Progenitor cell of endocrine pancreas (in vitro differentiated cells): Measurements from ENCODE around the gene ADRA2B. TPM values are rescaled to one million over a fixed set of nuclear protein-coding genes. Genes with fewer than 3 reads are reported as not detected.

ENCODE experiments used
- DNase-seq: peaks from one replicate; pipeline ENCODE4 v3.0.0; 2021; ENCODE audit warnings: low spot score; ENCODE audit not compliant: unreplicated experiment
- H3K27ac Mint-ChIP-seq: 2 replicates; pipeline ENCODE4 v1.8.0; 2021; ENCODE audit warnings: mild to moderate bottlenecking, moderate library complexity, mixed read lengths
- H3K27me3 Mint-ChIP-seq: 2 replicates; pipeline ENCODE4 v1.8.0; 2021; ENCODE audit warnings: mixed read lengths
- H3K36me3 Mint-ChIP-seq: 2 replicates; pipeline ENCODE4 v1.8.0; 2022; ENCODE audit warnings: mixed read lengths; ENCODE audit not compliant: insufficient read depth
- H3K4me1 Mint-ChIP-seq: 2 replicates; pipeline ENCODE4 v1.8.0; 2021; ENCODE audit warnings: low read depth, mixed read lengths
- H3K4me3 Mint-ChIP-seq: 2 replicates; pipeline ENCODE4 v1.8.0; 2021; ENCODE audit warnings: low read depth, mild to moderate bottlenecking, moderate library complexity, mixed read lengths
- H3K9me3 Mint-ChIP-seq: 2 replicates; pipeline ENCODE4 v1.8.0; 2021; ENCODE audit warnings: low read depth, mixed read lengths
- total RNA-seq: library from RNA; stranded (reverse); gene quantifications from 2 replicates; pipeline ENCODE4 v1.2.1, GENCODE V29; 2021
- TF ChIP-seq, protein P1 (sequence below): fragments of 200-600 bp; sonication (generic); IDR thresholded peaks from one replicate; pipeline ENCODE4 v1.5.0; 2021; ENCODE audit warnings: antibody characterized with exemption, mild to moderate bottlenecking; ENCODE audit not compliant: unreplicated experiment

Gene ADRA2B
- total RNA-seq, 1 donor from 2014 or later = 0.69 TPM

DNA sequence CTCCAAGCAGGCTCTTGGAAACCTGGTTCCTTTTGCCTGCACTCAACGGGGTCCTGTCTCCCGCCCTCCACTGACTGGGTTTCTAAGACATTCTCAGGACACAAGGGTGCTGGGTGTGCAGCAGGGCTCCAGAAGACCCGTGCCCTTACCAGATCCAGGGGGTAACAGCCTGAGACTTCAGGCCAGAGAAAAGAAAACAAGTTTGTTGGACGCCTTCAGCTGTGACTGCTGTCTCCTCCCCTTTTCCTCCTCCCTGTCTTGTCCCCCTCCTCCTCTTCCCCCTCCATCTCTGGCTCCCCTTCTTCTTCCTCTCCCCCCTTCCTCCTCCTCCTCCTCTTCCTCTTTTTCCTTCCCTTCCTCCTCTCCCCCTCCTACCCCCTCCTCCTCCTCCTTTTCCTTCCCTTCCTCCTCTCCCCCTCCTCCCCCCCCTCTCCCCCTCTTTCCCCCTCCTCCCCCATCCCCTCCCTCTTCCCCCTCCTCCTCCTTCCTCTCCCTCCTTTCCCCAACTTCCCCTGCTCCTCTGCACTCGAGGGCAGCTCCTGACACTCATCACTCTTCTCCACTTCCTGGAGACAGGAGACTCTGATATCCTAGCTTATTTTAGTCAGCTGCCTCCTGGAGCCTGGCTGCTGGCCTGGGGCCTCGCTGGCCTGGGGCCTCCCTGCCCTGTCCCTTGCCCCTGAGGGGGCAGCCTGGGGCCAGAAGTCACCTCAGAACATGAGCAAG lies 12.4 kb downstream of the ADRA2B start:
- no peaks in the 10 kb centered on the region for H3K36me3 Mint-ChIP-seq
- no peak overlapping the region for H3K27ac Mint-ChIP-seq
- no peak for DNase-seq
- peaks cover 3% of the 10 kb centered on the region for H3K9me3 Mint-ChIP-seq
- H3K27me3 Mint-ChIP-seq = no peaks in the 10 kb centered on the region
- H3K4me3 Mint-ChIP-seq = no peak overlapping the region
- H3K4me1 Mint-ChIP-seq = peaks cover 9% of the 10 kb centered on the region
- TF ChIP-seq, protein P1, sequence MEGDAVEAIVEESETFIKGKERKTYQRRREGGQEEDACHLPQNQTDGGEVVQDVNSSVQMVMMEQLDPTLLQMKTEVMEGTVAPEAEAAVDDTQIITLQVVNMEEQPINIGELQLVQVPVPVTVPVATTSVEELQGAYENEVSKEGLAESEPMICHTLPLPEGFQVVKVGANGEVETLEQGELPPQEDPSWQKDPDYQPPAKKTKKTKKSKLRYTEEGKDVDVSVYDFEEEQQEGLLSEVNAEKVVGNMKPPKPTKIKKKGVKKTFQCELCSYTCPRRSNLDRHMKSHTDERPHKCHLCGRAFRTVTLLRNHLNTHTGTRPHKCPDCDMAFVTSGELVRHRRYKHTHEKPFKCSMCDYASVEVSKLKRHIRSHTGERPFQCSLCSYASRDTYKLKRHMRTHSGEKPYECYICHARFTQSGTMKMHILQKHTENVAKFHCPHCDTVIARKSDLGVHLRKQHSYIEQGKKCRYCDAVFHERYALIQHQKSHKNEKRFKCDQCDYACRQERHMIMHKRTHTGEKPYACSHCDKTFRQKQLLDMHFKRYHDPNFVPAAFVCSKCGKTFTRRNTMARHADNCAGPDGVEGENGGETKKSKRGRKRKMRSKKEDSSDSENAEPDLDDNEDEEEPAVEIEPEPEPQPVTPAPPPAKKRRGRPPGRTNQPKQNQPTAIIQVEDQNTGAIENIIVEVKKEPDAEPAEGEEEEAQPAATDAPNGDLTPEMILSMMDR = no peak

DNA sequence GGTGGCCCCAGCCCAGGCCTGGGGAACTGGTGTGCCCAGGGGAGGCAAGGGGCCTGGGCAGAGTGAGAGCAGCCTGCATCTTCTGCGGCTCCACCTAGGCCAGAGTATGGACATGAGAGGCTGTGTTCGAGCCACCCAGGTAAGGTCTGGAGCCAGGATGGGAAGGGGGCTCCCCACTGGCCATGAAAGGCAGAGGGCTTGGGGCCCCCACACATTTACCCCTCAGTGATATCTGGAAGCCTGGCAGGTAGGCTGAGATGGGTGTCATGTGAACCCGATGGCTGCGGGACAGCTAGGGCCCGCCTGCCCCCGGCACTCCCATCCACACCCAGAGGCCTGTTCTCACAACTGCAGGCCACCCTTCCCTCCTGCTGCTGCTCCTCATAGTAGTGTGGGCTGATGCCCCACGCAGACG lies 13.2 kb downstream of the ADRA2B start:
- Mint-ChIP-seq H3K27ac (no peak overlapping the region), H3K36me3 (no peaks in the 10 kb centered on the region), H3K4me1 (peaks cover 3% of the 10 kb centered on the region), H3K4me3 (no peak overlapping the region), H3K27me3 (no peaks in the 10 kb centered on the region), H3K9me3 (peaks cover 3% of the 10 kb centered on the region)
- TF ChIP-seq, protein P1 = no peak
- DNase-seq = no peak

DNA sequence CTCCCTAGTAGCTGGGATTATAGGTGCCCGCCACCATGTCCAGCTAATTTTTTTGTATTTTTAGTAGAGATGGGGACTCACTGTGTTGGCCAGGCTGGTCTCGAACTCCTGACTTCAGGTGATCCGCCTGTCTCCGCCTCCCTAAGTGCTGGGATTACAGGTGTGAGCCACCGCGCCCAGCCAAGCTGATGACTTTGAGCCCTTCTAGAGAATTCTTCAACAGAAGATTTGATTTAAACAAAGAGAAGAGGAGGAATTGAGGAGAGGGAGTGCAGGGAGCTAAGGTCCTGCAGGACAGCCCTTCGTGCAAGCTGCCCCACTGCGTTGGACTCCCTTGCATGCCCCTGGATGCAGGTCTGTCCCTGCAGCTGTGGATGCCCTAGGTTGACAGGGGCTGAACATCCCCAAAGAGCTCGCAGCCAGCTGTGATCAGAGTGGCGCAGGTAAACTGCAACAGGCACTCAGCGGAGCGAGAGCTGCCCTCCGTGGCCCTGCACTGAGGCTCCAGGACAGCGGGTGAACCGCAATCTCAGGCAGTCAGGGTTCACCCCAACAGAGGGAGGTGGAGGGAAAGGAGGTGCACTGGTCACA lies 13.7 kb downstream of the ADRA2B start:
- H3K4me1 Mint-ChIP-seq = no peaks in the 10 kb centered on the region

DNA sequence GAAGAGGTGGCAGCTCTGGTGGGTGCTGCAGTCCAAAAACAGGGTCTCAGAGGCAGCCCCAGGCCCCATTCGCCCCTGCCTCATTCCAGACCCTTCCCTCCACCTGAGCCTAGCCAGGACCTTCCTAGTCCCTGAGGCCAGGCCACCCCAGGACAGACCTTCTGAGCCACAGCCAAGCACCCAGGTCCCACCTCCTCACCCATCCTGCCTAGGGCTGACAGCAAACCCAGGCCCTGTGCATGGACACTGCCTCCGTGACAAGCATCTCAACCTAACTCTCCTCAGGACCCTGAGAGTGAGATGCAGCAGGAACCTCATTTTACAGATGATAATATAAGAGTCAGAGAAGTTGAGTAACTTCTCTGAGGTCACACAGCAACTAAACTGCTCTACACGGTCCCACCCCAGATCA lies 15.5 kb downstream of the ADRA2B start:
- DNase-seq = no peak
- Mint-ChIP-seq H3K9me3 (peaks cover 8% of the 10 kb centered on the region), H3K27ac (no peak overlapping the region), H3K4me3 (no peak overlapping the region), H3K36me3 (no peaks in the 10 kb centered on the region), H3K4me1 (no peaks in the 10 kb centered on the region), H3K27me3 (no peaks in the 10 kb centered on the region)
- TF ChIP-seq, protein P1 = no peak

More for the DNA sequence above, 13.7 kb downstream of the ADRA2B start:
- Mint-ChIP-seq H3K9me3 (peaks cover 3% of the 10 kb centered on the region), H3K27me3 (no peaks in the 10 kb centered on the region), H3K27ac (no peak overlapping the region), H3K4me3 (no peak overlapping the region), H3K36me3 (no peaks in the 10 kb centered on the region)
- no peak for DNase-seq
- TF ChIP-seq, protein P1 = no peak

DNA sequence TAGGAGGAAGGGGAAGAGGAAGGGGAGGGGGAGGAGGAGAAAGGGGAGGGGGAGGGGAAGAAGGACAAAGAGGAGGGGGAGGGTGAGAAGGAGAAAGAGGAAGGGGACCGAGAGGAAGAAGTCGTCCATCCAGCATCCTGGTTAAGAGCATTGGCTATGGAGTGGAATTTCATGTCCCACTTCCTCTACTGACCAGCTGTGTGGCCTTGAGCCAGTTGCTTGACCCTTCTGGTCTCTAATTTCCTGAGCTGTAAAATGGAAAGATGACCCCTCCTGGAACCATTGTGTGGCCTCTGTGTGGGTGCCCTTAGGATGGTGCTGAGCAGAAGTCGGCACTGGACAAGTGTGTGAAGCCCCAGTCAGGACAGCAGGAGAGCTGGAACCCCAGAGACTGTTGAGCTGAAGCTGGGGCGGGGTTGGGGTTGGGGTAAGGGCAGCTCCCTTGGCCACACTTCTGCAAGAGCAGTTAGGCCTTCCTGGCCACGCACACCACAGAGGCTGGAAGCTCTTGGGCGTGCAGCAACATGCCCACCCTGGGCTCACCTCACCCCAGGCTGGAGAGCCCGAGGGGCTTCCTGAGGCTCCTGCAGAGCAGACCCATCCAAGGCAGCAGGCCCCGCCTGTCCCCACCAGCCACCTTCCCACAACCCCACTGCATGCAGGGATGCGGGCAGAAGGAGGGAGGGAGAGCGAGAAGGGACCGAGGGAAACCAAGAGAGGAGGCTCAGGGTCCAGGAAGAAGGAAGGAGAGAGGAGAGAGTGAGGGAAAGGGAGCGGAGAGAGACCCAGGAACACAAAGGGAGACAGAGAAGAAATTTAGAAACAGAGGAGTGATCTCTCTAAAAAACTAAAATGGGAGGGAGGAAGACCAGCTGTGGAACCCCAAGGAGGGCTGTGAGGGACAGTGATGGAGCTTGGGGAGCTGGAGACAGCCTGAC lies 16.2 kb downstream of the ADRA2B start:
- Mint-ChIP-seq H3K4me1 (no peaks in the 10 kb centered on the region), H3K27ac (no peak overlapping the region), H3K4me3 (no peak overlapping the region), H3K9me3 (peaks cover 6% of the 10 kb centered on the region), H3K27me3 (no peaks in the 10 kb centered on the region), H3K36me3 (no peaks in the 10 kb centered on the region)
- TF ChIP-seq, protein P1 = no peak
- DNase-seq = no peak
